Activated gamma-delta T cell (primary cell): Measurements from ENCODE around the gene SORBS1.

Experiments
- DNase-seq: peaks from one replicate; lab custom pipeline; 2025; lab: John Stamatoyannopoulos, UW

The SORBS1 gene

DNA sequence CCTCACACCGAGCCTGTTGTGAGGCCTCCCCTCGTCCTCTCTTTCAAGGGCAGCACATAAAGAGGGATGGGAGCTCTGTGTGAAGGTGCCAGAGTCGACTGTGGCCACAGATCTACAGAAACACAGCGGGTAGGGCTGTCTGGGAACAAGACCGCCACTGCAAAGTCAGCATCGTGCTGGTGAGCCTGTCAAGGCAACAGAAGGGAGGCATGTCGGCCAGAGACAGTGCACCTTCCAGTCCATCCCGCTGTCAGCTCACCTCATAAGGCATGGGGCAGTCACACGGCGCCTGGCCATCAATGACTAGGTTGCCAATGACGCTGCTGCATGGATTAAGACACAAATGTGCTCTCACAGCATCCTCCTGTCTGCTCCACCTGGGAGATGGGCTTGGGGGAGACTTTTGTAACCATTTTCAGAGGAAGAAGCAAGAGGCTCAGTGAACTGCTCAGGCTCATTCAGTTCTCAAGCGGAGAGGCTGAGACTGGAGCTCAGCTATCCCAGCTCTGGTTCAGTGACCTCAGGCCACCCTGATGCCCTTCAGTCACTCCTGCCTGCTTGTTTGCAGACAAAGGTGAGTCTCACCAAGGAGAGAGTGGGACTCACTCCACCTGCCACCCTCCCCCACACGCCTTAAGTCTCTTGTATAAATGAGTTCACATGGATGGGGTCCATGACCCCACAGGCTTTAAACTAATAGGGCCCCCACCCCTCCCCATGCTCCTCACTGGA lies 125.5 kb downstream of the SORBS1 start:
- DNase-seq: no peak

- no peak for DNase-seq
Observed at GRCh38 chr10:95434583-95434982, 126.6 kb downstream of the SORBS1 start.

GRCh38 chr10:95431900-95432342 lies 129.2 kb downstream of the SORBS1 start:
- DNase-seq: no peak

DNA sequence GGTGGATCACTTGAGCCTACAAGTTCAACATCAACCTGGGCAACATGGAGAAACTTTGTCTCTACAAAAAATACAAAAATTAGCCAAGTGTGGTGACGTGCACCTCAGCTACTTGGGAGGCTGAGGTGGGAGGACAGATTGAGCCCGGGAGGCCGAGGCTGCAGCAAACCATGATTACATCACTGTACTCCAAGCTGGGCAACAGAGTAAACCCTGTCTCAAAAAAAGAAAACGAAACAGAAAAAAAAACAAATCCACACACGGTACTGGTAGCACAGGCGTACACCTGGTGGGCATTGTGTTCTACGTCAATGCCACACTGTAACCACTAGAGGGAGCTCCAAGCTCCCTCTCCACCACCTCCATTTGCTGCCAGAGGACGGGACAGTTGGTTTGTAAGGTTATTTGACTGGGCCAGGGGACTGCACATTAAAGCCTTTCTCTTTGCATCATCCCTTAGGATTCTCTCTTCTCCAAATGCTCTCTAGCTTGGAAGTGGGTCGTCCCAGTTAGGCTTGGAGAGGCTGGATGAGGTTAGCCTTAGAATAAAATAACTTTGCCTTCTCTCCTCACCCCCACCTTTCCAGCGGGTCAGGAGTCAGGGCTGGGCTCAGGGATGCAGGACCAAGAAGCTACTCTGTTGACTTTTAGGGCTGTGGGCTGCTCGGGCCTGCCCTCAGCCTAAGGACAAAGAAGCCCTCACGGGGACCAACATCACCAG lies 130.8 kb downstream of the SORBS1 start:
- no peak for DNase-seq

- DNase-seq: no peak
Observed at GRCh38 chr10:95429639-95430038, 131.5 kb downstream of the SORBS1 start.

DNA sequence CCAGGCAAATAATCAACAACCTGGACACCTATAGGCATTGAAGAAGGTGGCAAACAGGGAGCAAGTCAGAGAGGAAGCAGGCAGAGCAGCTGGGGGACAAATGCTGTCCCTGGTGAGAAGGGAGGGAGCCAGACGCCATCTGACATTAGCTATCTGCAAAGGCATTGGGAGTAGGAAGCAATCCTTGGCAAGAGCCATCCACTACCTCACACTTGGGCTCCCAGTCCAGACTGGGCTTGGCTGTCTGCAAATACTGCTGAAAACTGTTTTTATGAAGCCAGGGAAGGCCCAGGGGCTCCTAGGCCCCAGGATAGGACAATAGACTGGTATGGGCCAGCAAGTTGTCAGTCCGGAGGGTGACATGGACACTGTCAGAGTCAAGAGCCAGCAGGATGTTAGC lies 132.5 kb downstream of the SORBS1 start:
- no peak for DNase-seq

GRCh38 chr10:95426482-95426881 lies 134.7 kb downstream of the SORBS1 start:
- DNase-seq: no peak

DNA sequence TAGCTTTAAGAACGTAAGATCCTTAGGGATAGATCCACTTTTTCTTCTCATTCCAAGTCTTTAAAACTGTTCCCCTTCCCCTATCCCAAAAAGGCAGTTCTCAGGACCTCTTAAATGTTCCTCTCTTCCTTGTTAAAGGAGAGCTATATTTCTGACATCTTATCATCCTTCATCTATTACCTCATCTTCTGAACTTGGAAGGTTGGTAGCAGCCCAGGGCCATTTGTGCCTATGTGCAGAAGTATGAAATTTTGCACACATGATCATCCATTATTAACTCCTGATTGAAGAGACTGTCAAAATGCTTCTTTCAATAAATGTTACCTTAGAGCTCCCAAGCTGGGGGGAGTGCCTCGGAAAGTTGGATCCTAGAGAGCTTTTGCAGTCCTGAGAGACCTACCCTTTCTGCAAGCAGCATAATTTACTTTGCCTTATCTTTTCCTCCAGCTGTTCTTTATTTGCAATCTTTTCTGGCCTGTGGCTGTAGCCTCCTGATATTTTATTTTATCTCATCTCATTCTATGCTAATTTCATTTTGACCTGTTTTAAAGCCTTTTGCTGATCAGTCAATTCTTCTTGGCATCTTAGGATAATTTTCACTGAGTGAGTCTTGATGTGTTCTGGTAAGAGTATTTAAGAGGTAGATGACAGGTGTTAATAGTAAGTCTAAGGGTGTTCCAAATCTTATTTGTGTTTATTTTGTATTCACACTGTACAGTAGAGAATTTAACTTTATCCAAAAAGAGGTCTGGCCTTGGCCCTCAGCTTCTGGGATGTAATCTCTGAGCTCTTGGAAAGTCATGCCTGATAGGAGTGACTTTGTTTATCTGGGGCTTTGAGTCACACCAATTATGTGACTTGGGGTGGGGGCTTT lies 135.3 kb downstream of the SORBS1 start:
- no peak for DNase-seq

- no peak for DNase-seq
Observed at GRCh38 chr10:95423164-95424005, 137.8 kb downstream of the SORBS1 start.

DNA sequence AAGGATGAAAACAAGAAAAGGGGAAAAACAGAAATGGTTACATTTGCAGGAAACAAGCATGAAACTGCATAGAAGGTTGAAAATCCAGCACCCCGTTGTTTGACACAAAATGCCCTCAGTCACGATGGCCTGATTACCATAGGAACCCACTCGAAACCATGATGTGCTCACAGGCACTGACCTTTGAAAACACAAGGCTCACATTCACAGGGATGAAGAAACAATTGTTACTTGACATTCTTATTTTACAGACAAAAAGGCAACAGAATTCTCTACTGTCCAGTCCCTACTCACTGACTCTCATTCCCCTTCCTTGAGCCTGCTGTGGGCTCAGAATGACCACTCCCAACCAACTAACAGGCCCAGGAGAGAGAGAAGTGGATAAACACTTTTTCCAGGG lies 138.9 kb downstream of the SORBS1 start:
- DNase-seq: no peak

GRCh38 chr10:95421782-95422181 lies 139.4 kb downstream of the SORBS1 start:
- DNase-seq: no peak

GRCh38 chr10:95419399-95419798 lies 141.8 kb downstream of the SORBS1 start:
- DNase-seq: no peak

DNA sequence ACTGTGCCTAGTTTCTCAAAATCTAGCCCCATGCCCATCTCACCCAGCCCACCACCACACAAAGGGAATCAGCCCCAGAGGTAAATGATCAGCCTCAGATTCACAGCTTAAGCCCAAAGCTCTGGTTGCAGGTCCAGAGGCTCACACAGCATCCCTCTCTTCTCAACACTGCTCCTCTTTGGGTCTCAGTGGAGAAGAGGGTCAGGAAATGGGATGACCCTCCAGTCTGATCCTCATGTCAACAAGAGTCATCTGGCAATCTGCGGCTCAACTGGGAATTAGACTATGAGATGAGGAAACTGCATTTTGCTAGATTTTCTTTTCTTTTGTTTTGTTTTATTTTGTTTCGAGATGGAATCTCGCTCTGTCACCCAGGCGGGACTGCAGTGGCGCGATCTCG lies 144.2 kb downstream of the SORBS1 start:
- no peak for DNase-seq

GRCh38 chr10:95416270-95416669 lies 144.9 kb downstream of the SORBS1 start:
- DNase-seq: no peak

DNA sequence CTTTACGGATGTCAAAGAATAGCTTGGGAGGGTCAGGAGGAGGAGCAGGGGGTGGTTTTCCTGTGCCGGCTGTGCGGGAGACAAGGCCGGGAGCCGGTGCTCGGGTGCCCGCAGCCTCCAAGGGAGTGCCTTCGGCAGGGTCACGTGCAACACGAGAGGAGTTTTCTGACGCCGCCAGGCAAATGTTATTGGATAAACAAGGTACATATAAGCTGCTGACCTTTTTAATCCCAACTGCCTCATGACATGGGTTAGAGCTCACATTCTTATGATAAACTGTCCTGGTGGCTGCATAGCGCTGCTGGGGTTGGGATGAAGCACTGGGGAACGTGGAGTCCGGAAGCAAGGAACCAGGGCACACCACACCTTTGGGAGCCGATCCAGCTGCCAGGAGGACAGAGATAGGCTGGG lies 145.5 kb downstream of the SORBS1 start:
- DNase-seq: no peak

- DNase-seq: no peak
Observed at GRCh38 chr10:95414844-95415485, 146.2 kb downstream of the SORBS1 start.

DNA sequence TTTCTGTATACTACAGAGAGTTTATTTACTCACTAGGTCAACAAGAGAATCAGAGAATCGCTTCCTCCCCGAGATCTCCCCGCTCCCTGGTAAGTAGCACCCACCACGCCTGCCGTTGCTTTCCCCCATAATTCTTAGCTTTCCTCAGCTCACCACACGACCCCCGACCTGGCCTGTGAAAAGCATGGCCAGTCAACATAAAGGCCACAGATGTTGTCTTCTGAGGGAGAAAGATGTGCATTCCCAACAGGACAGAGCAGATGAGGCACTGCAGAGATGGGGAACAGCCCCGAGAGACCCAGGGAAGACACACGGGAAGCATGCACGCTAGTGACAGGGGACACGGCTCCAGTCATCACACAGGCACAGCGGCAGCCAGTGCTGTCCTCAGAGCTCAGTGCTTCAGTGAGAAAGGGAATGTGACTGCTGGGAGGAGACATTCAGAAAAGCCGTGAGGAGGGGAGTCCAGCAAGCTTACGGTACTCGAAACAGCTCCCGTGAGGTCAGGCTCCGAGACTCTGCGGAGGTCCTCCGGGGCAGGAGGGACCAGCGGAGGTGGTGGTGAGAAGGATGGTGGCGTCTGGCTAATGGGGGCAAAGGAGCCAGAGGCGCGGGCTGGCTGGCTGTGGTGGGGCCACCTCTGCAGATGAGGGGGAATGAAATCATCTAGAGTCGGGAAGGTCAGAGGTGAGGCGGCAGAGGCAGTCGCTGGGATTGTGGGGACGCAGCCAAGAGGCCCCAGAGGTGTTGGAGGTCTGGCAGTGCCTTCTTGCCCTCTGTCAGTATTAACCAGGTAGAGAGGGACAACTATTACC lies 146.9 kb downstream of the SORBS1 start:
- no peak for DNase-seq

DNA sequence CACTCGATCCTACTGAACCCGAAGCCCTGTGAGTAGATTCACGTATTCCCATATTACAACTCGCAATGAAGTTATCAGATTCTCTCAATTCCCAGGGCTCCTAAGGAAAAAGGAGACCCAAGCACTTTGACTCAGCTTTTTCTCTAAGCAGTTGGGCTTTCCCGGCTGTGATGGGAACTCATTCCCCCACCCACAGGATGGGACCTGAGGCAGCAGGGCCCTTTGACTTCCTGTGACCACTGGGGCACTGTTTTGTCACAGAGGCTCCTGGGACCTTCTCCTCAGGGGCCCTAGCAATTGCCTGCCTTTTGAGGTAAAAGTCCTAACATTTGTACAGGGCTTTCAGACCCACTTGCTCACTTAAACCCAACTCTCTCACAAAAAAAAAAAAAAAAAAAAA lies 147.6 kb downstream of the SORBS1 start:
- DNase-seq: no peak

- DNase-seq: no peak
Observed at GRCh38 chr10:95411635-95412034, 149.5 kb downstream of the SORBS1 start.
